ENCODE results near the gene IRF8. TPM values are rescaled to one million over a fixed set of nuclear protein-coding genes. Genes with fewer than 3 reads are reported as not detected.

The IRF8 gene

GRCh38 chr16:85969591-85969990, 70.6 kb downstream of the IRF8 start:
- no peaks in the 10 kb centered on the region for H3K27me3 ChIP-seq (ENCODE audit: control insufficient read depth, insufficient read depth, low read length)

GRCh38 chr16:85970016-85970733, 71.2 kb downstream of the IRF8 start:
- H3K36me3 ChIP-seq (ENCODE audit: insufficient read depth, low read length): no peaks in the 10 kb centered on the region
- H3K27me3 ChIP-seq (ENCODE audit: control insufficient read depth, insufficient read depth, low read length): no peaks in the 10 kb centered on the region

More at GRCh38 chr16:85969591-85969990, 70.6 kb downstream of the IRF8 start:
- H3K9ac ChIP-seq (ENCODE audit: low read depth, low read length): no peak overlapping the region
- no peak overlapping the region for H3K4me2 ChIP-seq (ENCODE audit: low read length)
- H3K36me3 ChIP-seq (ENCODE audit: insufficient read depth, low read length): no peaks in the 10 kb centered on the region
- H3K4me1 ChIP-seq (ENCODE audit: control insufficient read depth, insufficient read depth, low read length): no peaks in the 10 kb centered on the region
- no peak overlapping the region for H3K4me3 ChIP-seq (ENCODE audit: low read length)
- H3K9me3 ChIP-seq (replicated peaks; ENCODE audit: low read length): peaks cover 5% of the 10 kb centered on the region

GRCh38 chr16:85970738-85971137, 71.8 kb downstream of the IRF8 start:
- Histone ChIP-seq H3K27me3 (ENCODE audit: control insufficient read depth, insufficient read depth, low read length) (no peaks in the 10 kb centered on the region), H3K36me3 (ENCODE audit: insufficient read depth, low read length) (no peaks in the 10 kb centered on the region)

More at GRCh38 chr16:85970016-85970733, 71.2 kb downstream of the IRF8 start:
- Histone ChIP-seq H3K4me1 (ENCODE audit: control insufficient read depth, insufficient read depth, low read length) (no peaks in the 10 kb centered on the region), H3K9ac (ENCODE audit: low read depth, low read length) (no peak overlapping the region), H3K9me3 (replicated peaks; ENCODE audit: low read length) (peaks cover 5% of the 10 kb centered on the region), H3K4me3 (ENCODE audit: low read length) (no peak overlapping the region), H3K4me2 (ENCODE audit: low read length) (no peak overlapping the region)

More at GRCh38 chr16:85970738-85971137, 71.8 kb downstream of the IRF8 start:
- H3K4me1 ChIP-seq (ENCODE audit: control insufficient read depth, insufficient read depth, low read length): no peaks in the 10 kb centered on the region
- H3K4me2 ChIP-seq (ENCODE audit: low read length): no peak overlapping the region
- no peak overlapping the region for H3K4me3 ChIP-seq (ENCODE audit: low read length)
- H3K9ac ChIP-seq (ENCODE audit: low read depth, low read length): no peak overlapping the region
- H3K9me3 ChIP-seq (replicated peaks; ENCODE audit: low read length): peaks cover 5% of the 10 kb centered on the region

Small RNAs within 50 kb of the gene (small RNA-seq; reads per million reads assigned to genes)
- gene MIR6774: not detected

Data from skeletal muscle satellite cell (primary cell).